Measurements from ENCODE around the gene CLIC4. TPM values are rescaled to one million over a fixed set of nuclear protein-coding genes. Genes with fewer than 3 reads are reported as not detected.
A peak's percentile ranks its signal among the peaks of the same experiment; 100 is the strongest.
"Not testable (repeated sequence)": the region's sequence is repeated elsewhere in the genome, so short reads cannot be mapped to it uniquely, and the experiment has no call there.

Gene CLIC4
- polyA plus RNA-seq, 1 donor (not counting 4 experiments of a cell fraction or from before 2014, with no cell fraction given) = 130 TPM

DNA sequence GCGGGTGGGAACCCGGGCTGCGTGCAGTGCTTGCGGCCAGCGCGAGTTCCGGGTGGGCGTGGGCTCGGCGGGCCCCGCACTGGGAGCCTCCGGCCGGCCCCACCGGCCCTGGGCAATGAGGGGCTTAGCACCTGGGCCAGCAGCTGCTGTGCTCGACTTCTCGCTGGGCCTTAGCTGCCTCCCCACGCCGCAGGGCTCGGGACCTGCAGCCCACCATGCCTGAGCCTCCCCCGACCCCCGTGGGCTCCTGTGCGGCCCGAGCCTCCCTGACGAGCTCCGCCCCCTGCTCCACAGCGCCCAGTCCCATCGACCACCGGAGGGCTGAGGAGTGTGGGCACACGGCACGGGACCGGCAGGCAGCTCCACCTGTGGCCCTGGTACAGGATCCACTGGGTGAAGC is 23.7 kb upstream of the CLIC4 start:
- Histone ChIP-seq H3K36me3 (ENCODE audit: control insufficient read depth in 2 of 2, extremely low read depth in 1 of 2, insufficient read depth in 2 of 2, low read length in 2 of 2) (no peaks in the 10 kb centered on the region), H3K27ac (ENCODE audit: control insufficient read depth, insufficient read depth, low read length) (no peak overlapping the region), H4K20me1 (ENCODE audit: control insufficient read depth, extremely low read depth, insufficient read depth, low read length) (no peaks in the 10 kb centered on the region), H3K9ac (ENCODE audit: control insufficient read depth, extremely low read depth, insufficient read depth, low read length) (no peak overlapping the region), H3K4me3 (ENCODE audit: control insufficient read depth in 2 of 3, extremely low read depth in 1 of 3, insufficient read depth in 2 of 3, low read depth in 1 of 3, low read length in 3 of 3) (no peak overlapping the region), H3K9me3 (ENCODE audit: control insufficient read depth, low read depth, low read length) (no peaks in the 10 kb centered on the region), H2AFZ (ENCODE audit: control insufficient read depth, low read length) (no peak overlapping the region), H3K9me1 (ENCODE audit: control insufficient read depth, extremely low read depth, insufficient read depth, low read length) (no peaks in the 10 kb centered on the region), H3K4me1 (ENCODE audit: control insufficient read depth, extremely low read depth, insufficient read depth, low read length) (peaks cover 10% of the 10 kb centered on the region), H3K27me3 (ENCODE audit: control insufficient read depth, extremely low read depth, insufficient read depth, low read length) (no peaks in the 10 kb centered on the region), H3K79me2 (ENCODE audit: control insufficient read depth, insufficient read depth, low read length) (no peaks in the 10 kb centered on the region), H3K4me2 (ENCODE audit: control insufficient read depth, extremely low read depth, insufficient read depth, low read depth, low read length) (no peak overlapping the region)
- FAIRE-seq (no peak), DNase-seq (ENCODE audit: low read depth, low spot score) (no peak)
- TF ChIP-seq EZH2 (IDR thresholded peaks at IDR 0.05; ENCODE audit: low read length) (no peak), CTCF (optimal IDR thresholded peaks at IDR 0.05 in 1 of 3, IDR thresholded peaks at IDR 0.05 in 1 of 3, conservative IDR thresholded peaks at IDR 0.05 in 1 of 3; ENCODE audit: extremely low read depth in 1 of 3, insufficient read depth in 2 of 3, low read length in 3 of 3) (no peak)
- dilution Hi-C loops (cut with MboI; ENCODE audit: extremely low pct_ligation_motif_present, low sequenced_read_pairs) = no loop called here

DNA sequence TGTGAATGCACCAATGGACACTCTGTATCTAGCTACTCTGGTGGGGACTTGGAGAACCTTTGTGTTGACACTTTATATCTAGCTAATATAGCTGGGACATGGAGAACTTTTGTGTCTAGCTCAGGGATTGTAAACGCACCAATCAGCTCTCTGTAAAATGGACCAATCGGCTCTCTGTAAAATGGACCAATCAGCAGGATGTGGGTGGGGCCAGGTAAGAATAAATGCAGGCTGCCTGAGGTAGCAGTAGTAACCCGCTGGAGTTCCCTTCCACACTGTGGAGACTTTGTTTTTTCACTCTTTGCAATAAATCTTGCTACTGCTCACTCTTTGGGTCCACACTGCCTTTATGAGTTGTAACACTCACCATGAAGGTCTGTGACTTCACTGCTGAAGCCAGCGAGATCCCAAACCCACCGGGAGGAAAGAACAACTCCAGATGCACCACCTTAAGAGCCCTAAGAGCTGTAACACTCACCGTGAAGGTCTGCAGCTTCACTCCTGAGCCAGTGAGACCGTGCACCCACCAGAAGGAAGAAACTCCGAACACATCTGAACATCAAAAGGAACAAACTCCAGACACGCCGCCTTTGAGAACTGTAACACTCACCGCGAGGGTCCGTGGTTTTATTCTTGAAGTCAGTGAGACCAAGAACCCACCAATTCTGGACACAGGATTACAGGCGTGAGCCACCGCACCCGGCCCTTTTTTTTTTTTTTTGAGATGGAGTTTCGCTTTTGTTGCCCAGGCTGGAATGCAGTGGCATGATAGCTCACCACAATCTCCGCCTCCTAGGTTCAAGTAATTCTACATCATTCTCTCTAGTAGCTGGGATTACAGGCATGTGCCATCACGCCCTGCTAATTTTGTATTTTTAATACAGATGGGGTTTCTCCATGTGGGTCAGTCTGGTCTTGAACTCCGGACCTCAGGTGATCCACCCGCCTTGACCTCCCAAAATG is 22.9 kb upstream of the CLIC4 start:
- FAIRE-seq; dilution Hi-C loops (cut with MboI; ENCODE audit: extremely low pct_ligation_motif_present, low sequenced_read_pairs); H3K9me3 ChIP-seq (ENCODE audit: control insufficient read depth, low read depth, low read length); DNase-seq (ENCODE audit: low read depth, low spot score); H3K4me3 ChIP-seq (ENCODE audit: control insufficient read depth in 2 of 3, extremely low read depth in 1 of 3, insufficient read depth in 2 of 3, low read depth in 1 of 3, low read length in 3 of 3); H3K9me1 ChIP-seq (ENCODE audit: control insufficient read depth, extremely low read depth, insufficient read depth, low read length); H4K20me1 ChIP-seq (ENCODE audit: control insufficient read depth, extremely low read depth, insufficient read depth, low read length); H3K79me2 ChIP-seq (ENCODE audit: control insufficient read depth, insufficient read depth, low read length); H3K27me3 ChIP-seq (ENCODE audit: control insufficient read depth, extremely low read depth, insufficient read depth, low read length); H3K4me1 ChIP-seq (ENCODE audit: control insufficient read depth, extremely low read depth, insufficient read depth, low read length); H3K36me3 ChIP-seq (ENCODE audit: control insufficient read depth in 2 of 2, extremely low read depth in 1 of 2, insufficient read depth in 2 of 2, low read length in 2 of 2): not testable (repeated sequence)
- Histone ChIP-seq H3K4me2 (ENCODE audit: control insufficient read depth, extremely low read depth, insufficient read depth, low read depth, low read length) (peak overlapping the region; percentile 58), H3K9ac (ENCODE audit: control insufficient read depth, extremely low read depth, insufficient read depth, low read length) (peak overlapping the region; percentile 50), H3K27ac (ENCODE audit: control insufficient read depth, insufficient read depth, low read length) (peak overlapping the region; percentile 49), H2AFZ (ENCODE audit: control insufficient read depth, low read length) (peak overlapping the region; percentile 74)

All from keratinocyte (primary cell).